A673 (cell line): ENCODE results near the gene CPED1.

Experiments used
- CTCF ChIP-seq: fragments of 300-800, 200-600 bp; sonication (generic); conservative IDR thresholded peaks from 2 replicates; pipeline ENCODE4 v1.5.1; 2017; ENCODE audit warnings: low read depth, mild to moderate bottlenecking, antibody characterized with exemption, low read length, moderate library complexity, mixed read lengths
- EZH2 ChIP-seq: fragments of 200-600 bp; sonication (generic); IDR thresholded peaks from 2 replicates; pipeline ENCODE4 v1.6.1; 2017; ENCODE audit warnings: borderline replicate concordance, low read depth, mild to moderate bottlenecking, mixed read lengths, antibody characterized with exemption, low read length; ENCODE audit not compliant: poor library complexity, severe bottlenecking

- no peak for TF ChIP-seq CTCF
- TF ChIP-seq EZH2 = no peak
These were observed 165.5 kb downstream of the CPED1 start for GRCh38 chr7:121153995-121154394.
